H1 (cell line): ENCODE data around the gene C9orf43. TPM values are rescaled to one million over a fixed set of nuclear protein-coding genes. Genes with fewer than 3 reads are reported as not detected.

Source experiments
- ATF3 ChIP-seq: IDR thresholded peaks from 2 replicates; pipeline ENCODE4 v1.6.1; 2011; ENCODE audit warnings: low read depth, mild to moderate bottlenecking, low read length; ENCODE audit not compliant: insufficient read depth
- BACH1 ChIP-seq: IDR thresholded peaks from 2 replicates; pipeline ENCODE4 v1.6.1; 2012; ENCODE audit warnings: low read length, improper control_type of control experiment
- CHD1 ChIP-seq: IDR thresholded peaks from 2 replicates; pipeline ENCODE4 v1.6.1; 2012; ENCODE audit warnings: low read depth, low read length, improper control_type of control experiment
- CHD2 ChIP-seq: IDR thresholded peaks from 2 replicates; pipeline ENCODE4 v1.6.1; 2012; ENCODE audit warnings: low read length, improper control_type of control experiment
- EGR1 ChIP-seq: IDR thresholded peaks from 2 replicates; pipeline ENCODE4 v1.6.1; 2011; ENCODE audit warnings: low read depth, low read length, borderline replicate concordance
- JUND ChIP-seq: IDR thresholded peaks from 2 replicates; pipeline ENCODE4 v1.6.1; 2011; ENCODE audit warnings: mild to moderate bottlenecking, improper control_type of control experiment, low read length
- TAF1 ChIP-seq: IDR thresholded peaks from 2 replicates; pipeline ENCODE4 v1.6.1; 2011; ENCODE audit warnings: mild to moderate bottlenecking, low read depth, low read length
- ZNF274 ChIP-seq: IDR thresholded peaks from 2 replicates; pipeline ENCODE4 v1.7.0; 2012; ENCODE audit warnings: low read length, borderline replicate concordance; ENCODE audit errors: extremely low read depth
- polyA plus RNA-seq, 7 experiments: library from polyadenylated mRNA; depleted of rRNA in 3 of 7; stranded (reverse) in 5 of 7; unstranded in 2 of 7; fragments of >200 nt in 5 of 7; fragments of 200-250 nt in 2 of 7; gene quantifications; 1 replicate in 5 of 7; 2 replicates in 1 of 7; 4 replicates in 1 of 7; pipeline versions ENCODE4 v1.2.1 to v1.2.3, GENCODE V29; 2011 to 2013; ENCODE audit warnings: missing spikeins in 2 of 7, mixed read lengths in 2 of 7
- total RNA-seq: library from RNA; stranded (reverse); fragmentation: NEBNext Ultra II Directional; extraction: Animal tissue kit (Norgen Biotek cat#: 25700); gene quantifications from 2 replicates; pipeline ENCODE4 v1.2.1, GENCODE V29; 2021

C9orf43 gene
- total and polyA plus RNA-seq, 2 of the 8 experiments (the other 6 are each of a cell fraction or from before 2014, with no cell fraction given), result 0.35 to 0.52 TPM

- no peak for TF ChIP-seq JUND
- no peak for TF ChIP-seq ZNF274
- TF ChIP-seq CHD2, result no peak
- TF ChIP-seq TAF1, result no peak
- TF ChIP-seq ATF3, result no peak
- no peak for TF ChIP-seq EGR1
- TF ChIP-seq CHD1, result no peak
- TF ChIP-seq BACH1, result no peak
Observed at GRCh38 chr9:113467183-113467582, 56.6 kb downstream of the C9orf43 start (continued).
